Measurements from ENCODE around the gene UBE2V1.
A peak's percentile ranks its signal among the peaks of the same experiment; 100 is the strongest.
"Not testable (repeated sequence)": the region's sequence is repeated elsewhere in the genome, so short reads cannot be mapped to it uniquely, and the experiment has no call there.

Gene UBE2V1

GRCh38 chr20:50112512-50113419 is at the start of gene UBE2V1:
Gene UBE2V1 (minus strand): TSS chr20:50113150. CDS start chr20:50113128, 22 bp downstream.
- H3K4me3 ChIP-seq (ENCODE audit: low read depth, low read length) = peak within 1 kb of the TSS; percentile 97
- peak; percentile 20; the same call in 1 of the 2 replicates for TF ChIP-seq CTCF (IDR thresholded peaks at IDR 0.05; ENCODE audit: low read depth, low read length)

GRCh38 chr20:50161494-50161893 is 48.5 kb upstream of the UBE2V1 start:
- H3K4me3 ChIP-seq (ENCODE audit: low read depth, low read length) = not testable (repeated sequence)

- no peak for TF ChIP-seq CTCF (IDR thresholded peaks at IDR 0.05; ENCODE audit: low read depth, low read length)
Measured at GRCh38 chr20:50153500-50154377, 40.8 kb upstream of the UBE2V1 start, which contains the start of gene PEDS1. Gene PEDS1 (minus strand): TSS chr20:50153723. CDS start chr20:50153637, 86 bp downstream.

DNA sequence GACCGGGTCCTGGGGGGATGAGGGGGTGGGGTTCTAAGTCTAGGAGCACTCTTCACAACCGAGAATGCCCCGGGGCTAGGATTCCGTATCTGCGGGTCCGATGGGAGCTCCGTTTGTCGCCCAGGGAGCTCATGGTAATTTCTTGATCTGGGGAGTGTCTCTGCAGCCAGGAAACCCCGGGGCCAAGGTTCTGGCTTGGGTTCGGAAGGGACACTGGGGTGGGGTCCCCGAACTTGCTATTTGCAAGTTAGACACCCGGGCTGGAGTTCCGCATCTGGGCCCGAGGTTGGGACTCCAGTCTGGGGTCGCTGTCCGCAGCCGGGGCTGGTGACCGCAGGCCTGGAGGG is 40.2 kb upstream of the UBE2V1 start:
- H3K4me3 ChIP-seq (ENCODE audit: low read depth, low read length) = peak overlapping the region; percentile 98
- no peak for TF ChIP-seq CTCF (IDR thresholded peaks at IDR 0.05; ENCODE audit: low read depth, low read length)

More at GRCh38 chr20:50153500-50154377, 40.8 kb upstream of the UBE2V1 start, which contains the start of gene PEDS1:
- H3K4me3 ChIP-seq (ENCODE audit: low read depth, low read length) = peak within 1 kb of the TSS; percentile 98

DNA sequence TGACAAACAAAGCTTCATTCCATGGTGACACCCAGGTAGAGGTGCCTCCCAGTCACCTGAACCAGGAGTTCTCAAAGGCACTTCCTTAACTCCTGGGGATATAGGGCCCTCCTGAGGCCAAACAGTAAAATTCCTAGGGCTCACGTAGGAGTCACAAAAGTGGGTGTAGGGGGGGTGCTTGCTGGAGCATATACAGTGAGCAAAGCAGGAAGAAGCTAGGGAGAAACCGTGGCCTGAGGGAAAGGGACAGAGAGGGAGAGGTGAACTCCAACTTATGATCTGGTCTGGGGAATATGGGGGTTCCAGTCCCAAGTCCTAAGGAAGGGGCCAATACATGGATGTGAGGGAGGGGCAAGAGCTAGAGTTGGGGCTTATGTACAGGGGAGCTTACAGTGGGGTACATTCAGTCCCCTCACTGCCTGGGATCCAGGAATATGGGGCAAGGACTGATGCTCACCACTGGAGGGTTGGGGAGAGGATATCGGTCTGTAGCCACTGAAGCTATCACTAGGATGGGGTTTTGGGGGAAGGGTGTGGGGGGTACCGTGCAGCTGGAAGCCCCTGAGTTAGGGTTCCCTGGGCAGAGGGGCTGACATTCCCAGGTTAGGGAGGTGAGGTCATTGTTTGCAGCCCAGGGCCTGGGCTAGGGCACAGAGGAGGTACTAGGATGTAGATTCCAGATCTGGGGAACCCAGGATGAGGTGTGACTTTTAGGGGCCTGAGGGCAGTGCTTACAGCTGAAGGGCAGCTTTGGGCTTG is 39.6 kb upstream of the UBE2V1 start:
- peak overlapping the region; percentile 98 for H3K4me3 ChIP-seq (ENCODE audit: low read depth, low read length)
- no peak for TF ChIP-seq CTCF (IDR thresholded peaks at IDR 0.05; ENCODE audit: low read depth, low read length)

DNA sequence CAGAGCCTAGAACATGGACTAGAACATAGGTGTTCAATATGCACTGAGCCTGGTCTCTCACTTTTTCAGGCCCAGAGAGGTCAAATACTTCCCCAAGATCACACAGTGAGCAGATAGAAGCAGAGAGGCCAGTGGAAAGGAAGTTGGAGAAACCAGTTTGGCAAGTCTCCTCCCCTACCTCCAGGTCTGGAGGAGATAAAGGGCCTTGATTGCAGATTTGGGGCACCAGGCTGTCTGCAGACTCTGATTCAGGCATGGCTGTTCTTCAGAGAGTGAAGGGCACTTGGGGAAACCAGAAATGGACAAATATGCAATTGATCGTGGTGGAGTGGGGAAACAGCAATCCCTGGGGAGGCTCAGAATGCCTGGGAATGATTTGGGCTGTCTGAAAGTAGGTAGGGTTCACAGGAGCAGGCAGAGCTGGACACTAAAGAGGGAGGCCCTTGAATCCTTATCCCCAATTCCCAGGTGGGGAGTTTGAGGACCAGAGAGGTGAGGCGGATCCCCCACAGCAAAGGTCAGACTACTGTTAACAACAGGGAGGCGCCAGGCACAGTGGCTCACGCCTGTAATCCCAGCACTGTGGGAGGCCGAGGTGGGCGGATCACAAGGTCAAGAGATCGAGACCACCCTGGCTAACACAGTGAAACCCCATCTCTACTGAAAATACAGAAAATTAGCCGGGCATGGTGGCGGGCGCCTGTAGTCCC is 38.2 kb upstream of the UBE2V1 start:
- H3K4me3 ChIP-seq (ENCODE audit: low read depth, low read length) = no peak overlapping the region
- no peak for TF ChIP-seq CTCF (IDR thresholded peaks at IDR 0.05; ENCODE audit: low read depth, low read length)
